Keratinocyte (primary cell): ENCODE results near the gene CAPZB.

ENCODE experiments used
- EZH2 ChIP-seq: IDR thresholded peaks from one replicate; pipeline ENCODE4 v1.6.1; 2012; ENCODE audit warnings: inconsistent platforms, mild to moderate bottlenecking, low read length, moderate library complexity
- TF ChIP-seq, protein P1 (sequence below), 3 experiments: IDR thresholded peaks in 1 of 3; conservative IDR thresholded peaks in 1 of 3; optimal IDR thresholded peaks in 1 of 3; 2 replicates in 2 of 3; 3 replicates in 1 of 3; pipeline versions ENCODE3 to v1.5.1; 2011; ENCODE audit warnings: low read length in 3 of 3, mild to moderate bottlenecking in 3 of 3, moderate library complexity in 2 of 3, control low read depth in 1 of 3, inconsistent platforms in 1 of 3; ENCODE audit not compliant: insufficient read depth in 2 of 3; ENCODE audit errors: extremely low read depth in 1 of 3

DNA sequence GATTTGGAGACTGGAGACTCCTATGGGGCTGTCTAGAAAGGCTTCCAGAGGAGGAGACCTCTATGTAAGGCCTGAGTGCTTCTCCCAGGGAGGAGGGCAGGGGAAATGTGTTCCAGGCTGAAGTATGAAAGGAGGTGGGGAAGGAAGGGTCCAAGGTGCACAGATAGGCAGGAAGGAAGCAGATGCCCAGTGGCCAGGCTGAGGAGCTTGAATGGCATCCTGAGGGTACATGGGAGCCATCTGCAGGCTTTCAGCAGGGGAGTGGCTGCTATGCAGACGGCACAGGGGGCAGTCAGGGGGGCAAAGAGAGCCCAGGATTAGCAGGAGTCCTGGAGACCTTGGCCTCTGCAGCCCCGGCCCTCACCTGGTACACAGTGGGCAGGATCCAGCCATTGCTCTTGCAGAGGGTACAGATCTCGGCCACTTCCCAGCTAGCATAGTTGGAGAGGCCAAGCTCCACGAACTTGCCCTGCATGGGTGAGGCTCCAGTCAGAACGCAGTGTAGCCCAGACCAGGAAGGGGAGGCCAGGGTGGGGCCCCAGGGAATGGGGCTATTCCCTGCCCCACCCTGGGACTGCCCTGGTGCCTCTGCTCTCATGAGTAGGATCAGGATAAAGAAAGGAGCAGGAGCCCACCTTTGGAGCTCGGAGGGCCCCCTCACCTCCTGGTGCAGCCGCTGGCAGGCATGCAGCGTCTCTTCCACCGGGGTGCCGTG lies 177.4 kb downstream of the CAPZB start:
- TF ChIP-seq, protein P1, sequence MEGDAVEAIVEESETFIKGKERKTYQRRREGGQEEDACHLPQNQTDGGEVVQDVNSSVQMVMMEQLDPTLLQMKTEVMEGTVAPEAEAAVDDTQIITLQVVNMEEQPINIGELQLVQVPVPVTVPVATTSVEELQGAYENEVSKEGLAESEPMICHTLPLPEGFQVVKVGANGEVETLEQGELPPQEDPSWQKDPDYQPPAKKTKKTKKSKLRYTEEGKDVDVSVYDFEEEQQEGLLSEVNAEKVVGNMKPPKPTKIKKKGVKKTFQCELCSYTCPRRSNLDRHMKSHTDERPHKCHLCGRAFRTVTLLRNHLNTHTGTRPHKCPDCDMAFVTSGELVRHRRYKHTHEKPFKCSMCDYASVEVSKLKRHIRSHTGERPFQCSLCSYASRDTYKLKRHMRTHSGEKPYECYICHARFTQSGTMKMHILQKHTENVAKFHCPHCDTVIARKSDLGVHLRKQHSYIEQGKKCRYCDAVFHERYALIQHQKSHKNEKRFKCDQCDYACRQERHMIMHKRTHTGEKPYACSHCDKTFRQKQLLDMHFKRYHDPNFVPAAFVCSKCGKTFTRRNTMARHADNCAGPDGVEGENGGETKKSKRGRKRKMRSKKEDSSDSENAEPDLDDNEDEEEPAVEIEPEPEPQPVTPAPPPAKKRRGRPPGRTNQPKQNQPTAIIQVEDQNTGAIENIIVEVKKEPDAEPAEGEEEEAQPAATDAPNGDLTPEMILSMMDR (optimal IDR thresholded peaks at IDR 0.05 in 1 of 3, IDR thresholded peaks at IDR 0.05 in 1 of 3, conservative IDR thresholded peaks at IDR 0.05 in 1 of 3; ENCODE audit: extremely low read depth in 1 of 3, insufficient read depth in 2 of 3, low read length in 3 of 3), result no peak
- TF ChIP-seq EZH2, result no peak
